Stimulated activated CD8-positive, alpha-beta memory T cell treated with anti-CD3 and anti-CD28 coated beads, Interleukin-15, amount 100 ng/mL, for 24 hours (primary cell): ENCODE measurements around the gene RABGAP1L.
"Not testable (repeated sequence)": the region's sequence is repeated elsewhere in the genome, so short reads cannot be mapped to it uniquely, and the experiment has no call there.

Experiments used
- DNase-seq: peaks from one replicate; pipeline ENCODE4 v3.0.0-alpha.2; 2020; ENCODE audit warnings: low read depth

Gene RABGAP1L

DNA sequence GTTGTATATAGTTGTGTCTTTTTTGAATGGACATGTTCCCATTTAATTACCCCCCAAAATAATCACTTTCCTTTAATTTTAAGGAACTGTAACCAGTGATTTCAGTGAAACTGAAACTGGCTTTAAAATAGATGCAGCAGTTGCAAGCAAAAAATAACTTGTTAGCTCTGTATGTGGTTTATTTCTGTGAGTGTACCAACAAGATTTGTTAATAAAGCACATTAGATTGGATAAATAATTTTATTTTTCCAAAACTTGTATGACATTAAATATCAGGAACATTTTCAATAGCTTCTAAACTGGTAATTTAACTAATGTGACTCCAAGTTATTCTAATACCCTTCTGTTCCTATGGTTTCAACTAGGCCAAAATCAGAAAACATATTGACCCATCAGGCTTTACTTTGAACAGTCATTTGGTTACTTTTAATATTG, 656.2 kb downstream of the RABGAP1L start:
- no peak for DNase-seq

DNA sequence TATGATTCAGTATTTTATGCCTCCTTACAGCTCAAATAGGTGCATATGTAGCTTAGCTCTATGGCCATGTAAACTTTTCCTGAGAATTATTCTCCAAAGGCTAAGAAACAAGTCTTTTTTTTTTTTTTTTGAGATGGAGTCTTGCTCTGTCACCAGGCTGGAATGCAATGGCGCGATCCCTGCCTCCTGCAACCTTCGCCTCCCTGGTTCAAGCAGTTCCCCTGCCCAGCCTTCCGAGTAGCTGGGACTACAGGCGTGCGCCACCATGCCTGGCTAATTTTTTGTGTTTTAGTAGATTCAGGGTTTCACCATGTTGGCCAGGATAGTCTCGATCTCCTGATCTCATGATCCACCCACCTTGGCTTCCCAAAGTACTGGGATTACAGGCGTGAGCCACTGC, 657.3 kb downstream of the RABGAP1L start:
- DNase-seq = not testable (repeated sequence)

- DNase-seq = no peak
These were observed 658.8 kb downstream of the RABGAP1L start for GRCh38 chr1:174818014-174818616.

DNA sequence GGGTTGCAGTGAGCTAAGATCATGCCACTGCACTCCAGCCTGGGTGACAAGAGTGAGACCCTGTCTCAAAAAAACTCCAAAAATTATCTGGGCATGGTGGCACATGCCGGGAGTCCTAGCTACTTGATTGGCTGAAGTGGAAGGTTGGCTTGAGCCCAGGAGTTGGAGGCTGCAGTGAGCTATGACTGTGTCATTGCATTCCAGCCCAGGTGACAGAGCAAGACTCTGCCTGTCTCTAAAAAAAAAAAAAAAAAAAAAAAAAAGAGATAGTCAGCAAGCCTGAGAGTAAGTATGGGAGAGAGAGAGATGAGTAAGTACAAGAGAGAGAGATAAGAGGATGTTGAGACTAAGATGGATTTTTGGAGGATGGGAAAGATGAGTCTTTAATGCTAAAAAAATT, 659.6 kb downstream of the RABGAP1L start:
- no peak for DNase-seq

- no peak for DNase-seq
These were observed 660.3 kb downstream of the RABGAP1L start for GRCh38 chr1:174819596-174819995.

DNA sequence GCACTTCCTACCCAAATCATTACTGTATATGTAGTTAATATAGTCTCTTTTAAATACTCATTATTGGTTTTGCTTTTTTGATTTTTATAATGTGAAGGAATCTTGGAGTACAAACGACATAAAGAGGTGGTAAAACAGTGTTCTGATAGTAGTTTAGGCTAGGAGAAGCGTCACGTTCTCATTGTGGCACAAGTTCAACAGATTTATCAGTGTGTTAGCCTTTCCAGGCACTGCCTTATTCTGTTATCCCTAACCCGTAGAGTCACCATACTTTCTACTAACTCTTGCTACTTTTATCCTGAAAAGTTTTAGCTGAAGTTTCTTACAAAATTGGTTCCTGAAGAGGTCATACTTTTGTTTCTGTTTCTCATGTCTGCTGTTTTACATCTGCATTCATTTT, 665.8 kb downstream of the RABGAP1L start:
- no peak for DNase-seq

GRCh38 chr1:174825806-174826205, 666.5 kb downstream of the RABGAP1L start:
- no peak for DNase-seq

DNA sequence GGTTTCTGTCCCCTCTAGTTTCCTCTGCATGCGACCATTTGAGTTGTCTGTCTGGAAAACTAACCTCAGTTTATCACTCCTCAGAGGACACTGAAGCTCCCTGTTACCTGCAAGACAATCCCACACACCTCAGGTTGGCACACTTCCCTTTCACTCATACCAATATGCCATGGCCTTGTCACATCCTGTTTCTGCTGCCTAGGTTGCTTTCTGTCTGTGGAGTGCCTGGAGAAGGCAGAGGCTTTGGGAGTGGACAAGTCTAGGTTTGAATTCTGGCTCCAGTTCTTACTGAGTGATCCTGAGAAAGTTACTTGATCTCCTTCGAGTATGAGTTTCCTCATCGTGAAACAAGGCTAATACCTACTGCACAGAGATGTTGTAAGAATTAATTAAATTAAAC, 668.9 kb downstream of the RABGAP1L start:
- no peak for DNase-seq

- no peak for DNase-seq
These were observed 670.7 kb downstream of the RABGAP1L start for GRCh38 chr1:174829990-174830389.

DNA sequence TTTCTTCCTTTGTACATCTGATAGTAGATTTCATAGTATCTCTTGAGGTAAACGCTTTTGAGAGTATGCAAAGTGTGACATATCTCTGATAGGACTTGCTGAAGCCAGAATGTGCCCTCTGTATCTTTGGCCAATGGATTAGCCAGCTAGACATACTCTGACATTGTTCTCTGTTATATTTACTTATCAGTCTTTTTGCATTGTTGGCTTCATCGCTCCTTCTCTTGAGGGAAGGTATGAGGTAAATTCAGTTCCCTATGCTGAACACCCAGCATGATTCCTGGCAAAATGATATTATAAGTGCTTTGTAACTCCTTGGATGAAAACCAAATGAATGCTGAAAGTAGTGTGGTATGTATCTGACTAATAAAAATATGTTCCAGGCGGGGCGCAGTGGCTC, 677.2 kb downstream of the RABGAP1L start:
- no peak for DNase-seq

DNA sequence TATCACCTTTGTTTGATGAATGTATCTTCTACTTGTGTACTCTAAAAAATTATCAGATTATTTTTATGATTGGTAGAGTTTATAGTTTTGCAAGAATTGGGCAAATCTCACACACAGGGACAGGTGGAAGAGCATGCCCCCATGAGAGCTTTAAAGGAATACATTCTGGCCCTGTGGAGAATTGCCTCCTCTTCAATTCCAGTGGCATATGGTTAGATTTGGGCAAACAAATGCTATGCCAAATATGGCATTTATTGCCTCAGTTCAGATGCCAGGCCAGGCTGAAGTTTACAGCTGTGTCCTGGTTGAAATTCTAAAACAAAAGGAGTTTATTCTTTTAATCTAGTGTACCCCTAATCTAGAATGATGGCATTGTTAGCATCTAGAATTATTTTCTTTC, 678.1 kb downstream of the RABGAP1L start:
- no peak for DNase-seq

DNA sequence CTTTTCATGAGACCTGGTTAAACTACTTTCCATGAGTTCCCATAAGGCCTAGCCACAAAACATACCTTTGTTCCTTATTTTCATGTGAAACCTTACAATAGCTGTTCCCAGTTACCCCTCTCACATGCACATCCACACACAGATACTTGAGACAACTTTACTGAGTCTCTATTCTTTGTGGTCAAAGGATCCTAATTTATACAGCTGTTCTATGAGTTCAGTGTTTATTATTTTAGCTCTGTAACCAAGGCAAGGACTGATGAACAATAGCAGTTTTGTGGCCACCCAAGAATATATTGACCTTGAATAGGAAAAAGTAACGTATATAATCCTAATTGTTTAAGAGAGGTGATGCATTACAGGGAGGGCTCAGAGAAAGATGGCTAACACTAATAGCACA, 679.9 kb downstream of the RABGAP1L start:
- DNase-seq = no peak

GRCh38 chr1:174841747-174842146, 682.4 kb downstream of the RABGAP1L start:
- no peak for DNase-seq

GRCh38 chr1:174848593-174849560, 689.6 kb downstream of the RABGAP1L start:
- not testable (repeated sequence) for DNase-seq

DNA sequence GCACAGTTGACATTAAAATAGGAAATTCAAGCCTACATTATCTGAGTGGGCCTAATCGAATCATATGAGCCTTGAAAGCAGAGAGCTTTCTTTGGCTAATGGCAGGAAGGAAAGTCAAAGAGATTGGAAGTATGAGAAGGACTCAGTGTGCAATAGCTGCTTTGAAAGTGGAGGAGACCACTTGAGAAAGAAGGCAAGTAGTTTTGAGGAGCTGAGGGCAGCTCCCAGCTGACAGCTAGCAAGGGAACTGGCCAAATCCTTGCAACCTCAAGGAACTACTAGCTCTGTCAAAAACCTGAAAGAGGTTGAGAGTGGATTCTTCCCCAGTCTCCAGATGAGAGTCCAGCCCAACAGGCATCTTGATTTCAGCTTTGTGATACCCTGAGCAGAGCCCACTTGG, 691.4 kb downstream of the RABGAP1L start:
- no peak for DNase-seq

- no peak for DNase-seq
These were observed 699.0 kb downstream of the RABGAP1L start for GRCh38 chr1:174858301-174858700.

DNA sequence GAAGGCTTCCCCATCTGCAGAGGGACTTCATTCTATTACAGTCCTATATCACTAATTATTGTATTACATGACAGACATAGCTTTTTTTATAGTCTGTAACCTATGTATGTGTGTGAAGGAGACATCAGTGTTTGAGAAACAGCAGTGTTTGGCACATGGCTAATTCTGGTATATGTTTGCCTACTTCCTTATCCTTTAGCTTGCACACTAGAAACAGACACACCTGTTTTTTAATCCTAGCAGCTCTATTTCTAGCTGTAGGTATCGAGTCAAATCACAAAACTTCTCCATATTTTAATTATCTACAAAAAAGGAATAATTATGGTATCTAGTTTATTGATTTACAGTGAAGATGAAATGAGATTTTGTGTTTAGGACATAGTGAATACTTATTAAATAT, 711.0 kb downstream of the RABGAP1L start:
- DNase-seq = no peak

DNA sequence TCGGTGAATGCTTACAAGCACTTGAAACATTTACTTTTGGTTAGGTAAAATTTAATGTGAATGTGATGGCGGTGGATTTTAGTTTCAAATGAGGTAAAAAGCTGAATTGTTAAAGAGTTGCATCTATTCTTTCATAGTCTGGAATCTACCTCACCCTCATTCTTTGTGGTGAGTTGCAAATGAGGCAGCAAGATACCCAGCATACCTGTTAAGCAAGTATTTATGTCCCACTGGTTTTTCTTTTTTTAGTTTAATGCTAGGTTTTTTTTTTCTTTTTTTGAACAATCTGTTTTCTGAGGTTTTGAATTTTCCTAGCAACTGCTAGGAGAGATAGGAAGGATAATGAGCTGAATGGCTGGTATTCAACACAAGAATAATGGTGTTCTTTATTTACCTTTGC, 712.6 kb downstream of the RABGAP1L start:
- no peak for DNase-seq

GRCh38 chr1:174872615-174873058, 713.3 kb downstream of the RABGAP1L start:
- no peak for DNase-seq

GRCh38 chr1:174874331-174875053, 715.2 kb downstream of the RABGAP1L start:
- DNase-seq = no peak

DNA sequence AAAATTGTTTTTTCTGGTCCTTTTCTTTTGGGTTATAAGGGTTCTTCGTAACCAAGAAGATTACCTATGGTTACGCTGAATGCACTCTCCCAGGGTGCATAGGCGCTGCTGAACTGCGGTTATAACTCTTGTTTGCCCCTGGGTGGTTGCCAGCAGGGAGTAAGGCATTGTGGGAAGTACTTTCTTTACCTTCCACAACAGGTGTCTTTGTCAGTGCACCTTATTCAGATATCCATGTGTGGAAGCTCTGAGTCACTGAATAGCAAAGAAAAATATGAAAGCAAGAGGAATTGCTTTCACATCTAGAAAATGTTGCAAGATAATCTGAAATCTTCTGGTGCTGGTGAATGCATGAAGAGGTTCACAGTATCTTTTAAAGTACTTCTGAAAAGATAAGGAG, 716.0 kb downstream of the RABGAP1L start:
- DNase-seq = no peak

- DNase-seq = no peak
These were observed 717.9 kb downstream of the RABGAP1L start for GRCh38 chr1:174877208-174877673.

GRCh38 chr1:174880171-174880570, 720.9 kb downstream of the RABGAP1L start:
- no peak for DNase-seq
